SK-N-SH treated with all-trans-retinoic acid at 6 μM for 48 hours (cell line): ENCODE measurements around the gene ITIH4.
A peak's percentile ranks its signal among the peaks of the same experiment; 100 is the strongest.

Experiments used
- ATAC-seq: fragments of 200-7000 bp; cut with Tn5 transposase; 3 replicates; pipeline ENCODE4 v1.9.1; 2020; ENCODE audit warnings: mild to moderate bottlenecking, moderate library complexity
- ARNTL ChIP-seq: fragments of 450-650 bp; formaldehyde crosslinking; IDR thresholded peaks from 2 replicates; pipeline ENCODE4 v1.5.0; 2020; ENCODE audit warnings: low read depth, mild to moderate bottlenecking, moderate library complexity, borderline replicate concordance
- BACH2 ChIP-seq: fragments of 250-450 bp; sonication (Bioruptor Pico); IDR thresholded peaks from 2 replicates; pipeline ENCODE4 v1.9.0; 2021; ENCODE audit warnings: mild to moderate bottlenecking, borderline replicate concordance
- CREB5 ChIP-seq: fragments of 250-450 bp; sonication (Bioruptor Pico); IDR thresholded peaks from 2 replicates; pipeline ENCODE4 v1.5.1; 2020; ENCODE audit warnings: low read depth, mild to moderate bottlenecking, moderate library complexity
- CSDC2 ChIP-seq: fragments of 250-450 bp; sonication (Bioruptor Pico); IDR thresholded peaks from 2 replicates; pipeline ENCODE4 v1.5.0; 2020; ENCODE audit warnings: mild to moderate bottlenecking, moderate library complexity
- CSRNP3 ChIP-seq: fragments of 250-450 bp; sonication (Bioruptor Pico); IDR thresholded peaks from 2 replicates; pipeline ENCODE4 v1.5.1; 2021; ENCODE audit warnings: mild to moderate bottlenecking, moderate library complexity
- ESRRG ChIP-seq: fragments of 250-450 bp; sonication (Bioruptor Pico); IDR thresholded peaks from 2 replicates; pipeline ENCODE4 v1.6.1; 2021; ENCODE audit warnings: mild to moderate bottlenecking
- GLIS3 ChIP-seq: fragments of 250-450 bp; sonication (Bioruptor Pico); IDR thresholded peaks from 2 replicates; pipeline ENCODE4 v1.5.0; 2020; ENCODE audit warnings: mild to moderate bottlenecking, moderate library complexity
- ISL1 ChIP-seq: fragments of 250-450 bp; sonication (Bioruptor Pico); IDR thresholded peaks from 2 replicates; pipeline ENCODE4 v2.1.2; 2022; ENCODE audit warnings: mild to moderate bottlenecking, moderate library complexity
- OSR1 ChIP-seq: fragments of 250-450 bp; sonication (Bioruptor Pico); IDR thresholded peaks from 2 replicates; pipeline ENCODE4 v1.8.0; 2022; ENCODE audit warnings: moderate library complexity, mild to moderate bottlenecking, inconsistent platforms
- PATZ1 ChIP-seq: fragments of 250-450 bp; sonication (Bioruptor Pico); IDR thresholded peaks from 2 replicates; pipeline ENCODE4 v1.8.0; 2020; ENCODE audit warnings: mild to moderate bottlenecking, moderate library complexity, borderline replicate concordance
- PPARA ChIP-seq: fragments of 250-450 bp; sonication (Bioruptor Pico); IDR thresholded peaks from 2 replicates; pipeline ENCODE4 v1.5.0; 2020; ENCODE audit warnings: mild to moderate bottlenecking, borderline replicate concordance
- RARB ChIP-seq: fragments of 250-450 bp; sonication (Bioruptor Pico); IDR thresholded peaks from 2 replicates; pipeline ENCODE4 v1.8.0; 2021; ENCODE audit warnings: mild to moderate bottlenecking, moderate library complexity
- SNAI2 ChIP-seq: fragments of 250-450 bp; sonication (Bioruptor Pico); IDR thresholded peaks from 2 replicates; pipeline ENCODE4 v1.5.0; 2020; ENCODE audit warnings: mild to moderate bottlenecking, moderate library complexity
- TCF4 ChIP-seq: fragments of 250-450 bp; sonication (Bioruptor Pico); IDR thresholded peaks from 2 replicates; pipeline ENCODE4 v1.8.0; 2021; ENCODE audit warnings: mild to moderate bottlenecking, moderate library complexity, borderline replicate concordance
- TOX ChIP-seq: fragments of 250-450 bp; sonication (Bioruptor Pico); IDR thresholded peaks from 2 replicates; pipeline ENCODE4 v1.8.0; 2021; ENCODE audit warnings: mild to moderate bottlenecking, moderate library complexity, borderline replicate concordance
- TSHZ2 ChIP-seq: fragments of 250-450 bp; sonication (Bioruptor Pico); IDR thresholded peaks from 2 replicates; pipeline ENCODE4 v1.5.0; 2020; ENCODE audit warnings: mild to moderate bottlenecking, moderate library complexity
- ZC3H10 ChIP-seq: fragments of 250-450 bp; sonication (Bioruptor Pico); IDR thresholded peaks from 2 replicates; pipeline ENCODE4 v1.5.1; 2021; ENCODE audit warnings: mild to moderate bottlenecking, moderate library complexity
- ZFP3 ChIP-seq: fragments of 250-450 bp; sonication (Bioruptor Pico); IDR thresholded peaks from 2 replicates; pipeline ENCODE4 v1.5.0; 2020; ENCODE audit warnings: mild to moderate bottlenecking, moderate library complexity
- ZFP30 ChIP-seq: fragments of 450-650 bp; formaldehyde crosslinking; IDR thresholded peaks from 2 replicates; pipeline ENCODE4 v1.5.0; 2022; ENCODE audit warnings: mild to moderate bottlenecking, moderate library complexity
- ZNF565 ChIP-seq: fragments of 450-650 bp; formaldehyde crosslinking; conservative IDR thresholded peaks from 2 replicates; pipeline ENCODE4 v1.5.0; 2020; ENCODE audit warnings: low read depth, mild to moderate bottlenecking, moderate library complexity
- ZNF70 ChIP-seq: fragments of 450-650 bp; formaldehyde crosslinking; IDR thresholded peaks from 2 replicates; pipeline ENCODE4 v1.5.0; 2020; ENCODE audit warnings: mild to moderate bottlenecking, moderate library complexity
- ZNF8 ChIP-seq: fragments of 450-650 bp; formaldehyde crosslinking; IDR thresholded peaks from 2 replicates; pipeline ENCODE4 v1.5.0; 2020; ENCODE audit warnings: mild to moderate bottlenecking, moderate library complexity

Gene ITIH4

GRCh38 chr3:52854013-52854412 is 23.5 kb upstream of the ITIH4 start:
- no peak for ATAC-seq
- TF ChIP-seq ZFP30 (no peak), CSDC2 (CRISPR knock-in tag) (no peak), PPARA (CRISPR knock-in tag) (no peak), ARNTL (CRISPR knock-in tag) (no peak), ESRRG (CRISPR knock-in tag) (no peak), CSRNP3 (no peak), GLIS3 (CRISPR knock-in tag) (no peak), OSR1 (CRISPR knock-in tag) (no peak), TSHZ2 (CRISPR knock-in tag) (no peak), ZNF565 (CRISPR knock-in tag) (no peak), BACH2 (CRISPR knock-in tag) (no peak), SNAI2 (CRISPR knock-in tag) (no peak), ISL1 (CRISPR knock-in tag) (no peak)

GRCh38 chr3:52852419-52852818 is 21.9 kb upstream of the ITIH4 start:
- no peak for ATAC-seq

GRCh38 chr3:52851348-52851747 is 20.9 kb upstream of the ITIH4 start:
- peak; percentile 82 for ATAC-seq
- TF ChIP-seq ZFP30, result no peak
- TF ChIP-seq ZNF565 (CRISPR knock-in tag), result no peak
- no peak for TF ChIP-seq ZFP3
- TF ChIP-seq ESRRG (CRISPR knock-in tag), result no peak
- no peak for TF ChIP-seq PPARA (CRISPR knock-in tag)
- no peak for TF ChIP-seq ISL1 (CRISPR knock-in tag)
- no peak for TF ChIP-seq ARNTL (CRISPR knock-in tag)
- no peak for TF ChIP-seq GLIS3 (CRISPR knock-in tag)
- TF ChIP-seq TOX (CRISPR knock-in tag), result no peak
- TF ChIP-seq PATZ1, result no peak
- TF ChIP-seq ZC3H10 (CRISPR knock-in tag), result no peak
- no peak for TF ChIP-seq CREB5 (CRISPR knock-in tag)
- no peak for TF ChIP-seq TCF4 (CRISPR knock-in tag)
- TF ChIP-seq ZNF70, result no peak
- TF ChIP-seq RARB (CRISPR knock-in tag), result no peak
- TF ChIP-seq BACH2 (CRISPR knock-in tag), result no peak
- no peak for TF ChIP-seq CSRNP3
- no peak for TF ChIP-seq TSHZ2 (CRISPR knock-in tag)
- no peak for TF ChIP-seq SNAI2 (CRISPR knock-in tag)
- TF ChIP-seq ZNF8 (CRISPR knock-in tag), result no peak

More at GRCh38 chr3:52852419-52852818, 21.9 kb upstream of the ITIH4 start:
- TF ChIP-seq ZFP3 (no peak), TOX (CRISPR knock-in tag) (no peak)
